GM19324 (cell line): ENCODE results near the gene BTBD6.

ENCODE experiments used
- ATAC-seq: cut with Tn5 transposase; IDR thresholded peaks from one replicate; pipeline ENCODE4 v1.9.1; 2021; ENCODE audit warnings: mild to moderate bottlenecking, moderate library complexity; ENCODE audit not compliant: unreplicated experiment, low FRiP score

BTBD6 gene

GRCh38 chr14:105226198-105226597, 22.1 kb upstream of the BTBD6 start:
- no peak for ATAC-seq

GRCh38 chr14:105227346-105227745, 21.0 kb upstream of the BTBD6 start:
- no peak for ATAC-seq

GRCh38 chr14:105228562-105228961, 19.8 kb upstream of the BTBD6 start:
- no peak for ATAC-seq

DNA sequence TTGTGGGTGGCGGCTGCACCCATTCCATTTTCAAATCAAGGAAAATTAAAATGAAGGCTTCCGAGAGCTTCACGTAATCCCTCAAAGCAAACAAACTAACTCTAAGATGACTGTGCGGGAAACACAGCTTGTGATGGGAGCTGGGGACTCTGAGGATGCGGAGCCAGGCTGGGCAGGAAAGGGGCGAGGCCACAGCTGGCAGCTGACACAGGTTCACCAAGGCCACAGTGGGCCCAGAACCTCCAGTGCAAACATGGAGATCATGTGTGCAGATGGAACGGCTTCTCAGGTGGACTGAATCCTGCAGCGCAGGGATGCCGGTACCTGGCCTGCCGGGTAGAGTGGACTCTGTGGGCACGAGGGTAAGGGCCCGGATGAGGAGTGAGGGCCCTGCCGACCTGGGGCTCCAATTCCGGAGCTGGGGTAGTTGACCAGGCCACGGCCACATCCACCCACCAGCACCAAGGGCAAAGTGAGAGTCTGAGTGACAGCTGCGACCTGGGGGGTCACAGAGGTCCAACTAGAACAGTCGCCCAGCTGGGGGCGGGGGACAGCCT, 19.2 kb upstream of the BTBD6 start:
- ATAC-seq, result no peak

DNA sequence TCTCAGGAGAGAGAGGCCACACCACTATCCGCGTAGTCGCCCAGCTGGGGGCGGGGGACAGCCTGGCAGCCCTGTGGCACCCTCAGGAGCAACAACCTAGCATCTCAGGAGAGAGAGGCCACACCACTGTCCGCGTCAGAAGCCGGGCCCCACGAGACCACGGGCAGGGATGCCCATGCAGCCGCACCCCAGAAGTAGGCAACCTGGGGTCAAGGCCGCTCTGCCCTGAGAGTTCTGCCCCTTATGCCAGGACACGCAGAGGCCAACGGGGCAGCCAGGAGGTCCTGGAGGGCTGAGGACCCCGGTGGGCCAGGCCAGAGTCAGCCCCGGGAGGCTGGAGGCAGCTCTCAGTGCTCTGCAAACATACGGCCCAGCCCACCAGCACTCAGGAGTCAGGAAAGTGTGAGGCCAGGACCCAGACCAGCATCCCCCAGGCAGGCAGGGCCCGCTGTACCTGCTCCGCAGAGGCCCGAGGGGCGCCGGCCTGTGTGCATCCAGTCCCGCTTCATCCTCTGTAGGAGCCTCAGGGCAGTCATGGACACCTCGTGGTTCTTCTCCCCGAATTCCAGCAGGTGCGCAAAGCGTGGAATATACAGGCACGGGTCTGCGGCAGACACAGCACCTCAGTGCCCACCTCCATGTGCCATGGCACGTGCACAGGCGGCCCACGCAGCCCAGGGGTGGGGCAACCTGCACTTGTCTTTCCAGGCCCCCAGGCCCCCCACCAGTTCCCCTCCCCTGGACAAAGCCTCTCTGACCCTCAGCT, 7.3 kb upstream of the BTBD6 start:
- ATAC-seq, result no peak

DNA sequence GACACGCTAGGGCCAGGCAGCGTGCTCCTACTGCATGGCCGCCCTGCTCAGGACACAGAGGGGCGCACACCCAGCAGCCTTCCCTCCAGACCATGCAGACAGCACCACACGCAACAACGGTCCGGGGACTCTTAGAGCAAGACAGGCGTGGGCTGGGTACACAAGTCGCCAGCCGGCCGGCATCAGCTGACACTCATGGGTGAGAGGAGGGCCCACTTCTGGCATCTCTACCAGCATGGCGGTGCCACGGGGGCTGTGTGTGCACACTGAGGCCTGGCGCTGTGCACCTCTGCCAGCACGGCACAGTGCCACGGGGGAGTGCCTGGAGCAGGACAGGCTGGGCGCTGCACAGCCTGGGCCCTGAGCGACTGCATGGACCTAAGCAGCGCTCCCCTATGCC, 6.7 kb upstream of the BTBD6 start:
- no peak for ATAC-seq

DNA sequence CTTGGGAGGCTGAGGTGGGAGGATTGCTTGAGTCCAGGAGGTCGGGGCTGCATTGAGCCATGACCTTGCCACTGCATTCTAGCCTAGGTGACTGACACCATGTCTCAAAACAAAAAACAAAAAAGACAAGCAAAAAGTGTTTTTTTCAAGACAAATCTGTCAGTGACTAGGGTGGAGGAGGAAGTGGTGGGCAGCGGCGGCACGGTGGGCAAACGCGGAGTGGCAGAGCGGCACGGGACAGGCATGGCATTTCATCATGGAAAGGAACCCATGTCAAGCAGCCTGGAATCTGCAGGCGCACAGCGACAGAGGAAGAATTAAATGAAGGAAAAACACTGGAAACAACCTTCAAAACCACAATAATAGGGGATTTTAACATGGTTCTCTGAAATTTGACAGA, 4.0 kb upstream of the BTBD6 start:
- no peak for ATAC-seq

GRCh38 chr14:105247026-105247425, 1.3 kb upstream of the BTBD6 start:
- ATAC-seq, result no peak

DNA sequence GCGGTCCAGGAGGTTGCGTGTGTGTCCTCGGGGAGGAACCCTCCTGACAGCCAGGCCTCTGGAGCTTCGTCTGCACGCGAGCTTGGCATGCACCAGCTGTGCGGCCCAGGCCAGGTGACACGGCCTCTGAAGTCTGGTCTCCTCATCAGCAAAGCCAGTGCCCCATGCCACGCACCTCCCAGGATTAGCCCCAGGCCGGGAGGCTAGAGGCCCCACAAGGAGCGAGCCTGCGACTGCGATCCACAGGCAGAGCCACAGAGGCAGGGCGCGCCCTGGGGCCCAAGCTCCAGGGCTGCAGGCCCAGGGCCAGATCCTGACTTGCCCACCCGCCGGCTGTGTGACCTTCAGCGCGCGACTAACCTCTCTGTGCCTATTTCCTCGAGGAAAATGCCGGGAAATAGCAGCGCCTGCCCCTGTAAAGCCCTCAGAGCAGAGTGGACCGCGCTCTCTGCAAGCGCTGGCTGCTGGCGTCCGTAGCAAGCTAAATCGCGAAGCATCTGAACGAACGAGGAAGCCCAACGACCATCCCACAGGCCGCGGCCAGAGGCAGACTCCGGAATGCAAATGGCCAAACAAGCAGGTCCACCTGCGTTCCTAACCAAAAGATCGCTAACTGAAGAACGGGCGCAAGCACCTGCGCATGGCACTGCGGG, 492 bp upstream of the BTBD6 start:
- peak; percentile 20 for ATAC-seq

DNA sequence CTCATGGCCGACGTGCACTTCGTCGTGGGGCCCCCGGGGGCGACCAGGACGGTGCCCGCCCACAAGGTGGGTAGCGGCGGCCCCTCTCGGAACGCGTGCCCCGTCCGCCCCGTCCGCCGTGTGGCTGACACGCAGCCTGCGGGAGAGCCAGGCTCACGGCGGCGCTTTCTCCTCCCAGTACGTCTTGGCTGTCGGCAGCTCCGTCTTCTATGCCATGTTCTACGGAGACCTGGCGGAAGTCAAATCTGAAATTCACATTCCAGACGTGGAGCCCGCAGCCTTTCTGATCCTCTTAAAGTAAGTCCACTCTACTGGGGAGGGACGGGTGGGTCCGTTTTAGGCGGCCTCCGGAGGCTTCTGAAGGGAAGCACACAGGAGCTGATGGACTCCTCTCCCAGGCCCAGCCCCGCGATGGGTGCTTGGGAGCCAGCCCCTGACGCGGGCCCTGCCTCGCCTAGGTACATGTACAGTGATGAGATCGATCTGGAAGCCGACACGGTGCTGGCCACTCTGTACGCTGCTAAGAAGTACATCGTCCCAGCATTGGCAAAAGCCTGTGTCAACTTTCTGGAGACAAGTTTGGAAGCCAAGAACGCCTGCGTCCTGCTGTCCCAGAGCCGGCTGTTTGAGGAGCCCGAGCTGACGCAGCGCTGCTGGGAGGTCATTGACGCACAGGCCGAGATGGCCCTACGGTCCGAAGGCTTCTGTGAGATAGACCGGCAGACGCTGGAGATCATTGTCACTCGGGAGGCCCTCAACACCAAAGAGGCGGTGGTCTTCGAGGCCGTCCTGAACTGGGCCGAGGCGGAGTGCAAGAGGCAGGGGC, 1.1 kb downstream of the BTBD6 start:
- ATAC-seq, result no peak

DNA sequence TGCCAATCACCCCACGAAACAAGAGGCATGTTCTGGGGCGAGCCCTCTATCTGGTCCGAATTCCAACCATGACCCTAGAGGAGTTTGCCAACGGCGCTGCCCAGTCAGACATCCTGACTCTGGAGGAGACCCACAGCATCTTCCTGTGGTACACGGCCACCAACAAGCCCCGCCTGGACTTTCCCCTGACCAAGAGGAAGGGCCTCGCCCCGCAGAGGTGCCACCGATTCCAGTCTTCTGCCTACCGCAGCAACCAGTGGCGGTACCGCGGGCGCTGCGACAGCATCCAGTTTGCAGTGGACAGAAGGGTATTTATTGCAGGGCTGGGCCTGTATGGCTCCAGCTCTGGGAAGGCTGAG, 1.7 kb downstream of the BTBD6 start:
- ATAC-seq, result no peak

GRCh38 chr14:105250986-105251385, 2.7 kb downstream of the BTBD6 start:
- no peak for ATAC-seq

- ATAC-seq, result no peak
These were observed 3.6 kb downstream of the BTBD6 start for GRCh38 chr14:105251920-105252319.

GRCh38 chr14:105252552-105253328, 4.4 kb downstream of the BTBD6 start:
- no peak for ATAC-seq

DNA sequence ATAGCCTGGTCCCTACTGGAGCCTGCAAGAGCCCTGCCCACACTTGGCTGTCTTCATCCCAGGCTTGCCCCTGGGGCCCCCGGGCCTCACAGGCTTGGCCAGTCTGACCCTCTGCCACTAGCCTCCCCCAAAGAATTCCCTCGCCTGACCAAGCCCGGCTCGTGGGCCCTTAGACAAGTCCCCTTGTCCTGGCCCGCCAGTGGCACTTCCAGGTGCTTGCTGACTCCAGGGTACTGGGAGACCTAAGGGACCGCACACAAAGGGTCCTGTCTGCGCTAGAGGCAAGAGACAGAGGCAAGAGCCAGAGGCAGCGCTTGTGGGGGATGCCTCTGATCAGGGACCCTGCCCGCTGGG, 5.0 kb downstream of the BTBD6 start:
- ATAC-seq, result no peak

GRCh38 chr14:105255021-105255507, 6.7 kb downstream of the BTBD6 start:
- ATAC-seq, result no peak

DNA sequence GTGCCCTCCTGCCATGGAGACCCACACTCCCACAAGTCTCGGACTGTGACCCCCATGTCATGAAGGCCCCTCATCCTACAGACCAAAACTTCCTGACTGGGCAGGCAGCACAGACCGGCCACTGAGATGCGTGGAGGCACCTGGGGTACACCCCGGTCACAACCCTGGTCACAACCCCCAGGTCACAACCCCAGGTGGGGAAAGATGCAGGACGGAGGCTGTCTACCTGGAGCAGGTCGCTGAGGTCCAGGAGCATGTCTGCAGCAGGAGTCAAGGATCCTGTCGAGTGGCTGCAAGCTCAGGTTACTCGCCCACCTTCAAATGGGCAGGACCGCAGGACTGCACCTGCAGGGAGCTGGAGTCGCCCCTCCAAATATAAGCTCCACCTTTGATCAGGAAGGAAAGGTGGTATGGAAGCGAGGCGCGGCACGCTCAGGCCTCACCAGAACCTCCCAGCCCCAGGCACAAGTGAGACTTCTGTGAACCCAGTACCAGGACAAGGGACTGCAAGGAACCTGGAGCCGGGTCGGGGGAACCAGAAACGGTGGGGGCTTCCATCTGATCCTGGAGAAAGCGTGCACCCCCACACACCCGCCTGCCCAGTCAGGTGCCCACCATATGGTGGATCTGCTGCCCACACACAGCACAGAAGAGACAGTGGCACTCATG, 8.1 kb downstream of the BTBD6 start:
- ATAC-seq, result no peak

- ATAC-seq, result no peak
These were observed 9.1 kb downstream of the BTBD6 start for GRCh38 chr14:105257464-105257863.

DNA sequence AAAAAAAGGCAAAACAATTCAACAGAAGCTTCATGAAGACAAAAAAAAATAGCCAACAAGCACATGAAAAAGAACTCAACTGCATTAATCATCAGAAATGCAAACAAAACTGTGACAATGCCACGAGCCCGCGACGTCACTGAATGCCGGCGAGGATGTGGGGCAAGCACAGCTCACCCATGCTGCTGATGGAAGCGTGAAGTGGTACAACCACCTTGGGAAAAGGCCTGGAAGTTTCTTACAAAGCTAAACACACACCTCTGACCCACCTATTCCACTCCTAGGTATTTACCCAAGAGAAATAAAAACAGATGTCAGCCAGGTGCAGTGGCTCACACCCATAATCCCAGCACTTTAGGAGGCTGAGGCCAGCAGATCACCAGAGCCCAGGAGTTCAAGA, 10.5 kb downstream of the BTBD6 start:
- no peak for ATAC-seq

GRCh38 chr14:105260959-105261358, 12.6 kb downstream of the BTBD6 start:
- no peak for ATAC-seq
